ENCODE data around the gene REV3L. TPM values are rescaled to one million over a fixed set of nuclear protein-coding genes. Genes with fewer than 3 reads are reported as not detected.

The REV3L gene
- total and polyA plus RNA-seq, 4 donors = 5.0 to 74.9 (median 41.2) TPM

DNA sequence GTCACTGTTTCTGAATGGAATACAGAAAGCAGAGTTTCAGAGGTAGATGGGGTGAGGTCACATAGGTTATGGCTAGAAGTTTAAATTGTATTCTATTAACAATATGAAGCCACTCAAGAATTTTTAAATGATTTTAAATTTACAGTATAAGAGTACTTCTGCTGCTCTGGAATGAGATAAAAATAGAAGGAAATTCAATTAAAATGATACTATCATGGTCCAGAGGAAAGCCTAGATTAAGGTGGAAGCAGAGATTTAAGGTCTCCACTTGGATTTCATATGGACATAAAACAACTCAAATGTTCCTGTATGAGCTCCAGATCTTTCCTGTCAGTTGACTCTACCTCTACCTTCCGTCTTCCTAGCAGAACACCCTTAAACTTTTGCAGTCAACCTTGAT lies 68.6 kb downstream of the REV3L start:
- DNase-seq (no peak), ATAC-seq (ENCODE audit: low FRiP score) (no peak)
- H3K4me1 ChIP-seq (ENCODE audit: control insufficient read depth in 1 of 2, insufficient read depth in 2 of 2, low read length in 2 of 2) = peaks cover 0 to 5% of the 10 kb centered on the region in 2 donors
- H3K27me3 ChIP-seq (ENCODE audit: control insufficient read depth in 1 of 2, insufficient read depth in 2 of 2, low read length in 1 of 2) = no peaks in the 10 kb centered on the region
- intact Hi-C loops (cut with DNase I) = no loop called here
- no peaks in the 10 kb centered on the region for H3K9me3 ChIP-seq (ENCODE audit: control insufficient read depth, low read length)
- no peak overlapping the region for H3K27ac ChIP-seq (ENCODE audit: low read depth in 1 of 2, low read length in 2 of 2)
- 96 to 100% methylated on average over 1 of the region's 1 CpG for WGBS, 2 donors
- H3K4me3 ChIP-seq (ENCODE audit: low read length in 2 of 2) = no peak overlapping the region
- peaks cover 0 to 3% of the 10 kb centered on the region in 2 donors for H3K36me3 ChIP-seq (ENCODE audit: control insufficient read depth in 1 of 2, insufficient read depth in 2 of 2, low read length in 1 of 2)

DNA sequence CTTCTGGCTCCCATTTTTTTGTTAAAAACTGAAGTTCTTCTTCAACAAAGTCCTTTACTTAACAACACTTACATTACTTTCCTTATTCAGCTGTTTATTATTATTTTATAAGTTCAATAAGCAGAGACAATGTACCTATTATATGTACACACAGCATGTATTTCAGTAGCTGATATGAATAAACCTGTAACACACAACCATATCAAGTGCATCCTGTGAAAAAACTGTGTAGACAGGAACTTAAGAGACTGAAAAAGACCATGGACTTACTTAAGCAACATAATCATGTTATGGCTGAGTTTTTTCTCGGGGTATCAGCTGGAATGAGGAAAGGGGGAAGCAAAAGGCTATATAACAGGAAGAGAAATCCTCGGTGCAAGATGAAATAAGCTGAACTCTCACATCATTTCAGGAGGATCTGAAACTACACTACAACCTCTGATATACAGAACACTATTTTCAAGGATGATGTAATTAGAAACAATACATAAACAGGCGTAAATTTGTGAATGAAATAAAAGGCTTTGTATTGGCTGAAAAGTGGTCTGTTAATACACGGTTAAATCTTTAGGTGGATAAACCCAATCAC lies 70.9 kb downstream of the REV3L start:
- no peak overlapping the region for H3K4me3 ChIP-seq (ENCODE audit: low read length in 2 of 2)

DNA sequence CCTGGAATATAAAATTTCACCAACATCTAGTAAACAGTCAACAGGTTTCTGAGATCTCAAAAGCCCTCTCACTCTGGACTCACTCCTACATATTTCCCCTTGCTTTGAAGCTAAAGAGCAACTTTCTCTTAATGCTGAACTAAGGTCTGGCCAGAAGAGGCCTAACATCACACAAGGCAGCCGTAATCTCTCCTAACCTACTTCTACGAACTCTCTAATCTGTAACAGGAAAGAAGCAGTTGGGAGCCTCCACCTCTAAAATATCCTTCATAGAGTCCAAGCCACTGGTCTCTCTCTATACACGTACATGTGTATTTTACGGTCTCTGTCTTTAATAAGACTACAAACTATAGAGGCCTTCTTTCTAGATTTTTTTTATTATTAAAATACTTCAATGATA lies 72.0 kb downstream of the REV3L start:
- Histone ChIP-seq H3K27me3 (ENCODE audit: control insufficient read depth in 1 of 2, insufficient read depth in 2 of 2, low read length in 1 of 2) (no peaks in the 10 kb centered on the region), H3K9me3 (ENCODE audit: control insufficient read depth, low read length) (no peaks in the 10 kb centered on the region), H3K4me3 (ENCODE audit: low read length in 2 of 2) (no peak overlapping the region), H3K27ac (ENCODE audit: low read depth in 1 of 2, low read length in 2 of 2) (no peak overlapping the region), H3K4me1 (ENCODE audit: control insufficient read depth in 1 of 2, insufficient read depth in 2 of 2, low read length in 2 of 2) (no peaks in the 10 kb centered on the region), H3K36me3 (ENCODE audit: control insufficient read depth in 1 of 2, insufficient read depth in 2 of 2, low read length in 1 of 2) (peaks cover 0 to 3% of the 10 kb centered on the region in 2 donors)
- intact Hi-C loops (cut with DNase I) = no loop called here
- no peak for ATAC-seq (ENCODE audit: low FRiP score)
- 85 to 90% methylated on average over 4 of the region's 4 CpGs for WGBS, 2 donors
- DNase-seq = no peak

More for the DNA sequence above, 70.9 kb downstream of the REV3L start:
- peaks cover 0 to 3% of the 10 kb centered on the region in 2 donors for H3K36me3 ChIP-seq (ENCODE audit: control insufficient read depth in 1 of 2, insufficient read depth in 2 of 2, low read length in 1 of 2)
- 87 to 91% methylated on average over 4 of the region's 4 CpGs for WGBS, 2 donors
- H3K27ac ChIP-seq (ENCODE audit: low read depth in 1 of 2, low read length in 2 of 2) = no peak overlapping the region
- peaks cover 0 to under 1% of the 10 kb centered on the region in 2 donors for H3K4me1 ChIP-seq (ENCODE audit: control insufficient read depth in 1 of 2, insufficient read depth in 2 of 2, low read length in 2 of 2)
- intact Hi-C loops (cut with DNase I) = no loop called here
- no peak for DNase-seq
- no peak for ATAC-seq (ENCODE audit: low FRiP score)
- H3K9me3 ChIP-seq (ENCODE audit: control insufficient read depth, low read length) = no peaks in the 10 kb centered on the region
- no peaks in the 10 kb centered on the region for H3K27me3 ChIP-seq (ENCODE audit: control insufficient read depth in 1 of 2, insufficient read depth in 2 of 2, low read length in 1 of 2)

DNA sequence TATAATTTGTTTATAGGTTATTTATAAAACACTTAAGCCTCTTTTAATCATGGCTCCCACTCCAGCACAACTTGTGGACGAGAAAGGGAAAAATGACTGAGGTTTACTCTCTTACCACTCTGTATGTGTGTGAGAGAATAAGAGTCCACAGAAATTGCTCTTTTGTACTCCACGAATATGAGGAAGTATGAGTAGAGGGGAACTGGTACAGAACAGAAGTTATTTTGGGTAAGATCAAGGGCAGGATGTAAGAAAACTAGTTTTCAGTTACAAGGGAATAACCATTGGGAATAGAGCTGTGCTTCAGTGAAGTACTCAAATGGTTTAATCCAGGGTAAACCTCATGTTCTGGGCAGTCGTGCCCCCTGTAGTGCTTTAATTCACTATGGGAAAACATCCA lies 72.6 kb downstream of the REV3L start:
- Histone ChIP-seq H3K9me3 (ENCODE audit: control insufficient read depth, low read length) (no peaks in the 10 kb centered on the region), H3K27ac (ENCODE audit: low read depth in 1 of 2, low read length in 2 of 2) (no peak overlapping the region), H3K36me3 (ENCODE audit: control insufficient read depth in 1 of 2, insufficient read depth in 2 of 2, low read length in 1 of 2) (peaks cover 0 to 3% of the 10 kb centered on the region in 2 donors), H3K4me3 (ENCODE audit: low read length in 2 of 2) (no peak overlapping the region), H3K27me3 (ENCODE audit: control insufficient read depth in 1 of 2, insufficient read depth in 2 of 2, low read length in 1 of 2) (no peaks in the 10 kb centered on the region), H3K4me1 (ENCODE audit: control insufficient read depth in 1 of 2, insufficient read depth in 2 of 2, low read length in 2 of 2) (no peaks in the 10 kb centered on the region)
- intact Hi-C loops (cut with DNase I) = no loop called here
- DNase-seq = no peak
- no peak for ATAC-seq (ENCODE audit: low FRiP score)
- 73 to 77% methylated on average over 3 of the region's 3 CpGs for WGBS, 2 donors

DNA sequence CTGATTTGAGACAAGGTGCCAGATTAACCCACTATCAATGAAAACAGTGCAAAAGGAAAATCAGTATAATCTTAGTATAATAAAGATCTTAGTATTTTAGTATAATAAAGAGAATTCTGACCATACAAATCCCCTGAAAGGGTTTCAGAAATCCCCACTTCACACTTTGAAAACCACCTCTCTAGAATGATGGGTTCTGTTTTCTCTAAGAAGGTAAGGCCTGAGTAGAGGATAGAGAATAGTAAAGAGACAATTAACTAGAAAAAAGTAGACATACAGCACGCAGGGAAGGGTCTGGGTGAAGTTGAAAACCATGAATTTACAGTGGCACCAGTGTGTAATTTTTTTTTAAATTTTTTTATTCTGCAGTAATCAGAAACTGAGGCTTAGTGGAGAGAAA lies 73.6 kb downstream of the REV3L start:
- intact Hi-C loops (cut with DNase I) = no loop called here
- H3K27ac ChIP-seq (ENCODE audit: low read depth in 1 of 2, low read length in 2 of 2) = no peak overlapping the region
- no peaks in the 10 kb centered on the region for H3K9me3 ChIP-seq (ENCODE audit: control insufficient read depth, low read length)
- 89 to 94% methylated on average over 1 of the region's 1 CpG for WGBS, 2 donors
- no peak overlapping the region for H3K4me3 ChIP-seq (ENCODE audit: low read length in 2 of 2)
- H3K36me3 ChIP-seq (ENCODE audit: control insufficient read depth in 1 of 2, insufficient read depth in 2 of 2, low read length in 1 of 2) = peaks cover 0 to 5% of the 10 kb centered on the region in 2 donors
- ATAC-seq (ENCODE audit: low FRiP score) (no peak), DNase-seq (no peak)
- no peaks in the 10 kb centered on the region for H3K4me1 ChIP-seq (ENCODE audit: control insufficient read depth in 1 of 2, insufficient read depth in 2 of 2, low read length in 2 of 2)
- H3K27me3 ChIP-seq (ENCODE audit: control insufficient read depth in 1 of 2, insufficient read depth in 2 of 2, low read length in 1 of 2) = no peaks in the 10 kb centered on the region

DNA sequence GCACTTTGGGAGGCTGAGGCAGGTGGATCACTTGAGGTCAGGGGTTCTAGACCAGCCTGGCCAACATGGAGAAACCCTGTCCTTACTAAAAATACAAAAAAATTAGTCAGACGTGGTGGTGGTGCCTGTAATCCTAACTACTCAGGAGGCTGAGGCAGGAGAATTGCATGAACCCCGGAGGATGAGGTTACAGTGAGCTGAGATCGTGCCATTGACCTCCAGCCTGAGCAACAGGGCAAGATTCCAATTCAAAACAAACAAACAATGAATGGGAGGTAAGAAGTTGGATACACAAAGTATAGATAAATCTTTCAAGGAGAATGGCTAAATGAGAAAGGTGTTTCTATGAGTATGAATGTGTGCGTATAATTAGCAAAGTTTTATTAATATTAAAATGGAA lies 75.3 kb downstream of the REV3L start:
- no peaks in the 10 kb centered on the region for H3K4me1 ChIP-seq (ENCODE audit: control insufficient read depth in 1 of 2, insufficient read depth in 2 of 2, low read length in 2 of 2)
- intact Hi-C loops (cut with DNase I) = no loop called here
- H3K27ac ChIP-seq (ENCODE audit: low read depth in 1 of 2, low read length in 2 of 2) = no peak overlapping the region
- no peaks in the 10 kb centered on the region for H3K27me3 ChIP-seq (ENCODE audit: control insufficient read depth in 1 of 2, insufficient read depth in 2 of 2, low read length in 1 of 2)
- DNase-seq (no peak), ATAC-seq (ENCODE audit: low FRiP score) (no peak)
- H3K9me3 ChIP-seq (ENCODE audit: control insufficient read depth, low read length) = no peaks in the 10 kb centered on the region
- peaks cover 0 to 7% of the 10 kb centered on the region in 2 donors for H3K36me3 ChIP-seq (ENCODE audit: control insufficient read depth in 1 of 2, insufficient read depth in 2 of 2, low read length in 1 of 2)
- WGBS, 2 donors = 91 to 92% methylated on average over 4 of the region's 4 CpGs
- H3K4me3 ChIP-seq (ENCODE audit: low read length in 2 of 2) = no peak overlapping the region

DNA sequence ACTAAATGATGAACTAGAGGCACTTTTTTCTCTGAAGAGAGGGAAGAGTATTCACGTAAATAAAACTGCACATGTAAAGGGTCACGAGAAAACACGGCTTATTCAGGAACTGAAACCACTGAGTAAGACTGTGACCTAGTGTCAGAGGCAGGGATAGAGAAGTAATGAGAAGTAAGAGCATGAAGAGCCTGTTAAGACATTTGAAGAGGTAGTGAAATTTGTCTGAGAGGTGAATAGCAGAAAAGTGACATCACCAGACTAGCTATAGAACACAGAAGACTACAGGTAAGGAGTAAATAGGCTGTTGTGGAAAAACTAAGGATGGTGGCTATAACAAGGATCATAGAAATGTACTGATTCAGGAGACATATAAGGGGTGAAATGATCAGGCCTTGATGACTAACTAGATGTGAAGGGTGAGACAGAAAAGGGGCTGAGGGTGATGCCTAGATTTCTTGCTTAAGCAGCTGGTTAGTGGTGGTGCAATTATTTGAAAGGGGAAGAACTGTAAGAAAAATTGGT lies 76.8 kb downstream of the REV3L start:
- 84 to 88% methylated on average over 3 of the region's 3 CpGs for WGBS, 2 donors
- intact Hi-C loops (cut with DNase I) = no loop called here
- peak; percentile 60 for ATAC-seq (ENCODE audit: low FRiP score)

DNA sequence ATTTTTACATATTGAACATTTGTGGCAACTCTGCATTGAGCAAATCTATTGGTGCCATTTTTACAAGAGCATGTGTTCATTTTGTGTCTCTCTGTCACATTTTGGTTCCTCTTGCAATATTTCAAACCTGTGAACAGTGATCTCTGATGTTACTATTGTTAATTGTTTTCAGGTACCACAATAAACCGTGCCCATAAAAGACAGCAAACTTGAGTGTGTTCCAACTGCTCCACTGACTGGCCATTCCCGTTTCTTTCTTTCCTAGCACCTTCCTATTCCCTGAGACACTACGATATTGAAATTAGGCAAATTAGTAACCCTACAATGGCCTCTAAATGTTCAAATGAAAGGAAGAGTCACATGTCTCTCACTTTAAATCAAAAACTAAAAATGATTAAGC lies 79.6 kb downstream of the REV3L start:
- H3K36me3 ChIP-seq (ENCODE audit: control insufficient read depth in 1 of 2, insufficient read depth in 2 of 2, low read length in 1 of 2) = peaks cover 0 to 8% of the 10 kb centered on the region in 2 donors
- H3K27me3 ChIP-seq (ENCODE audit: control insufficient read depth in 1 of 2, insufficient read depth in 2 of 2, low read length in 1 of 2) = no peaks in the 10 kb centered on the region
- no peaks in the 10 kb centered on the region for H3K4me1 ChIP-seq (ENCODE audit: control insufficient read depth in 1 of 2, insufficient read depth in 2 of 2, low read length in 2 of 2)
- no peak overlapping the region for H3K27ac ChIP-seq (ENCODE audit: low read depth in 1 of 2, low read length in 2 of 2)
- ATAC-seq (ENCODE audit: low FRiP score) (no peak), DNase-seq (no peak)
- H3K4me3 ChIP-seq (ENCODE audit: low read length in 2 of 2) = no peak overlapping the region
- WGBS, 2 donors = 78 to 88% methylated on average over 3 of the region's 3 CpGs
- H3K9me3 ChIP-seq (ENCODE audit: control insufficient read depth, low read length) = no peaks in the 10 kb centered on the region
- intact Hi-C loops (cut with DNase I) = no loop called here

More for the DNA sequence above, 76.8 kb downstream of the REV3L start:
- no peaks in the 10 kb centered on the region for H3K27me3 ChIP-seq (ENCODE audit: control insufficient read depth in 1 of 2, insufficient read depth in 2 of 2, low read length in 1 of 2)
- H3K27ac ChIP-seq (ENCODE audit: low read depth in 1 of 2, low read length in 2 of 2) = no peak overlapping the region
- no peaks in the 10 kb centered on the region for H3K9me3 ChIP-seq (ENCODE audit: control insufficient read depth, low read length)
- H3K4me3 ChIP-seq (ENCODE audit: low read length in 2 of 2) = no peak overlapping the region
- no peaks in the 10 kb centered on the region for H3K4me1 ChIP-seq (ENCODE audit: control insufficient read depth in 1 of 2, insufficient read depth in 2 of 2, low read length in 2 of 2)
- H3K36me3 ChIP-seq (ENCODE audit: control insufficient read depth in 1 of 2, insufficient read depth in 2 of 2, low read length in 1 of 2) = peaks cover 0 to 7% of the 10 kb centered on the region in 2 donors
- DNase-seq = no peak

DNA sequence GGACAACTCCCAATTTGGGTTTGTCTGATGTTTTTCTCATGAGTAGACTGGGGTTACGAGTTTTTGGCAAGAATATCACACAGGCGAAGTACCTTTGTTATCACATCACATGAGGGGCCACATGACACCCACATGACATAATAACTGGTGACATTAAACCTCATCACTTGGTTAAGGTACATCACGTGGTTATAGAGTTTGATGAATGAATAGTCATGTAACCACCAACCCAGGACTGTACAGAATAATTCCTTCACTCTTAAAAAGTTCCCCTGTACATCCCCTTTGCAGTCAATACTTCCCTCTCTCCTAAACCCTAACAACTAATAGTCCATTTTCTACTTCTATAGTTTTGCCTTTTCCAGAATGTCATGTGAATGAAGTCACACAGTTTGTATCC lies 83.4 kb downstream of the REV3L start:
- Histone ChIP-seq H3K4me1 (ENCODE audit: control insufficient read depth in 1 of 2, insufficient read depth in 2 of 2, low read length in 2 of 2) (no peaks in the 10 kb centered on the region), H3K27me3 (ENCODE audit: control insufficient read depth in 1 of 2, insufficient read depth in 2 of 2, low read length in 1 of 2) (no peaks in the 10 kb centered on the region), H3K36me3 (ENCODE audit: control insufficient read depth in 1 of 2, insufficient read depth in 2 of 2, low read length in 1 of 2) (peaks cover 0 to 7% of the 10 kb centered on the region in 2 donors), H3K4me3 (ENCODE audit: low read length in 2 of 2) (no peak overlapping the region), H3K27ac (ENCODE audit: low read depth in 1 of 2, low read length in 2 of 2) (no peak overlapping the region), H3K9me3 (ENCODE audit: control insufficient read depth, low read length) (no peaks in the 10 kb centered on the region)
- intact Hi-C loops (cut with DNase I) = no loop called here
- DNase-seq (no peak), ATAC-seq (ENCODE audit: low FRiP score) (no peak)
- WGBS, 2 donors = 92 to 94% methylated on average over 3 of the region's 3 CpGs
